HCT116 (cell line): ENCODE measurements around the gene ACOT11. TPM values are rescaled to one million over a fixed set of nuclear protein-coding genes. Genes with fewer than 3 reads are reported as not detected.

ENCODE experiments used
- ATAC-seq: fragments of 200-7000 bp; cut with Tn5 transposase; 2 replicates; pipeline ENCODE4 v1.9.1; 2020; ENCODE audit warnings: mild to moderate bottlenecking, moderate library complexity
- BruUV-seq: library from RNA; stranded (reverse); fragments of 400-500 nt; replicated peaks from 2 replicates; lab custom pipeline; 2021; lab: Mats Ljungman, UMichigan
- CTCF ChIA-PET: fragments of 300-600 bp; sonication (Branson Sonifier 250); formaldehyde crosslinking; loops from one replicate; lab custom pipeline; 2021; ENCODE audit warnings: antibody characterized with exemption; lab: Charles Lee
- POLR2A ChIA-PET: fragments of 300-600, 350-600 bp; sonication (Branson Sonifier 250); formaldehyde crosslinking; loops from one replicate; lab custom pipeline; 2021; ENCODE audit warnings: antibody characterized with exemption; lab: Charles Lee
- RAD21 ChIA-PET, 2 experiments: fragments of 300-600 bp; sonication (Branson Sonifier 250); formaldehyde crosslinking; loops; one replicate each; lab custom pipeline; 2023; ENCODE audit warnings: low total read pairs in 2 of 2; ENCODE audit not compliant: uncharacterized antibody in 2 of 2, unreplicated experiment in 2 of 2, low non-redundant PET in 1 of 2; lab: Charles Lee
- DNase-seq: peaks from one replicate; pipeline ENCODE4 v3.0.0-alpha.2; 2010; ENCODE audit warnings: low read depth, low spot score
- H2AFZ ChIP-seq: fragments of 200-600 bp; shearing (Covaris generic), sonication (generic); 2 replicates; pipeline ENCODE4 v1.6.1; 2017; ENCODE audit warnings: low read depth, mixed run types, mixed read lengths, antibody characterized with exemption, low read length; ENCODE audit not compliant: poor library complexity, severe bottlenecking
- H3K27ac ChIP-seq: 2 replicates; pipeline ENCODE4 v1.5.1; 2012; ENCODE audit warnings: low read depth, low read length
- H3K27me3 ChIP-seq: fragments of 200-600 bp; sonication (generic); 2 replicates; pipeline ENCODE4 v1.6.1; 2016; ENCODE audit warnings: mixed run types, low read length, mixed read lengths; ENCODE audit not compliant: insufficient read depth
- H3K36me3 ChIP-seq, 2 experiments: fragments of 200-500 bp in 1 of 2; fragments of 200-600 bp in 1 of 2; sonication (Bioruptor generic) in 1 of 2; sonication (generic) in 1 of 2; 2 replicates each; pipeline versions ENCODE4 v1.5.1 to v1.6.1; 2014 to 2016; ENCODE audit warnings: low read length in 2 of 2, inconsistent platforms in 1 of 2, mixed read lengths in 1 of 2, mixed run types in 1 of 2; ENCODE audit not compliant: insufficient read depth in 2 of 2, control insufficient read depth in 1 of 2
- H3K4me1 ChIP-seq, 2 experiments: fragments of 200-600 bp in 1 of 2; sonication (generic) in 1 of 2; 2 replicates each; pipeline versions ENCODE4 v1.5.1 to v1.6.1; 2012 to 2017; ENCODE audit warnings: low read length in 2 of 2, inconsistent platforms in 1 of 2, mild to moderate bottlenecking in 1 of 2, mixed read lengths in 1 of 2, mixed run types in 1 of 2, moderate library complexity in 1 of 2; ENCODE audit not compliant: insufficient read depth in 2 of 2, control insufficient read depth in 1 of 2
- H3K4me2 ChIP-seq: fragments of 200-600 bp; sonication (generic); 2 replicates; pipeline ENCODE4 v1.6.1; 2017; ENCODE audit warnings: mixed run types, low read length, mixed read lengths
- H3K4me3 ChIP-seq, 2 experiments: fragments of 200-600 bp in 1 of 2; sonication (generic) in 1 of 2; replicated peaks in 1 of 2; 2 replicates each; pipeline ENCODE4 v1.5.1; 2011 to 2016; ENCODE audit warnings: low read length in 2 of 2, control low read depth in 1 of 2, low read depth in 1 of 2, mild to moderate bottlenecking in 1 of 2, mixed read lengths in 1 of 2, mixed run types in 1 of 2
- H3K79me2 ChIP-seq: fragments of 200-600 bp; sonication (generic); 2 replicates; pipeline ENCODE4 v1.6.1; 2017; ENCODE audit warnings: mild to moderate bottlenecking, mixed run types, low read length, moderate library complexity, mixed read lengths; ENCODE audit not compliant: insufficient read depth
- H3K9ac ChIP-seq: fragments of 200-600 bp; sonication (generic); 2 replicates; pipeline ENCODE4 v1.6.1; 2016; ENCODE audit warnings: low read length, mixed read lengths
- H3K9me2 ChIP-seq: fragments of 200-600 bp; sonication (generic), shearing (Covaris generic); 2 replicates; pipeline ENCODE4 v1.6.1; 2017; ENCODE audit warnings: mixed run types, mild to moderate bottlenecking, moderate library complexity; ENCODE audit not compliant: insufficient read depth
- H3K9me3 ChIP-seq, 2 experiments: fragments of 200-500 bp in 1 of 2; fragments of 200-600 bp in 1 of 2; sonication (Bioruptor generic) in 1 of 2; sonication (generic) in 1 of 2; 2 replicates each; pipeline ENCODE4 v1.6.1; 2014 to 2017; ENCODE audit warnings: low read length in 2 of 2, mixed read lengths in 2 of 2, inconsistent platforms in 1 of 2, low read depth in 1 of 2, mild to moderate bottlenecking in 1 of 2, mixed run types in 1 of 2, moderate library complexity in 1 of 2; ENCODE audit not compliant: control insufficient read depth in 1 of 2, insufficient read depth in 1 of 2
- H4K20me1 ChIP-seq: fragments of 200-600 bp; sonication (generic), shearing (Covaris generic); 2 replicates; pipeline ENCODE4 v1.6.1; 2017; ENCODE audit warnings: mixed run types, mild to moderate bottlenecking, moderate library complexity; ENCODE audit not compliant: insufficient read depth
- ATF3 ChIP-seq: IDR thresholded peaks from 2 replicates; pipeline ENCODE4 v1.6.1; 2012
- CTCF ChIP-seq, 3 experiments: fragments of 200-600 bp in 1 of 3; sonication (generic) in 1 of 3; IDR thresholded peaks in 2 of 3; conservative IDR thresholded peaks in 1 of 3; 2 replicates each; pipeline ENCODE4 v1.5.1; 2012 to 2017; ENCODE audit warnings: low read depth in 2 of 3, low read length in 2 of 3, antibody characterized with exemption in 1 of 3, borderline replicate concordance in 1 of 3, control low read depth in 1 of 3, mild to moderate bottlenecking in 1 of 3, mixed read lengths in 1 of 3, mixed run types in 1 of 3, moderate library complexity in 1 of 3; ENCODE audit not compliant: insufficient read depth in 1 of 3
- FOSL1 ChIP-seq: IDR thresholded peaks from 2 replicates; pipeline ENCODE4 v1.6.1; 2012; ENCODE audit warnings: low read depth
- JUND ChIP-seq: IDR thresholded peaks from 2 replicates; pipeline ENCODE4 v1.6.1; 2012
- MAX ChIP-seq: IDR thresholded peaks from 2 replicates; pipeline ENCODE4 v1.6.1; 2012
- POLR2A ChIP-seq: IDR thresholded peaks from 2 replicates; pipeline ENCODE4 v1.7.0; 2011; ENCODE audit warnings: borderline replicate concordance; ENCODE audit not compliant: insufficient read depth, insufficient read length; ENCODE audit errors: extremely low read depth
- SRF ChIP-seq: IDR thresholded peaks from 2 replicates; pipeline ENCODE4 v1.6.1; 2012; ENCODE audit warnings: low read depth
- ZNF274 ChIP-seq: fragments of 200-500 bp; sonication (Bioruptor generic); IDR thresholded peaks from 2 replicates; pipeline ENCODE4 v1.6.1; 2014; ENCODE audit warnings: mild to moderate bottlenecking, low read depth, low read length, inconsistent platforms
- intact Hi-C: fragments of 100-400 bp; cut with micrococcal nuclease; formaldehyde crosslinking; loops from 2 replicates; pipeline ENCODE4 v1.10.0; 2022
- total RNA-seq: library from RNA; stranded (reverse); gene quantifications from one replicate; pipeline ENCODE4 v1.2.1, GENCODE V29; 2021; ENCODE audit not compliant: unreplicated experiment

The ACOT11 gene
- total RNA-seq, 1 experiment from 2014 or later, result 31.1 TPM

GRCh38 chr1:54588377-54588776, 40.3 kb downstream of the ACOT11 start:
- Histone ChIP-seq H2AFZ (no peak overlapping the region), H3K27me3 (no peaks in the 10 kb centered on the region), H3K36me3 (peaks cover 0 to 7% of the 10 kb centered on the region in 2 experiments; a peak in 2 of 4 replicates), H3K79me2 (no peaks in the 10 kb centered on the region), H3K4me2 (no peak overlapping the region), H3K27ac (no peak overlapping the region), H3K4me3 (no peak overlapping the region), H3K9me2 (no peaks in the 10 kb centered on the region), H4K20me1 (no peaks in the 10 kb centered on the region), H3K9ac (no peak overlapping the region), H3K4me1 (no peaks in the 10 kb centered on the region; a peak in 1 of 4 replicates), H3K9me3 (no peaks in the 10 kb centered on the region)
- POLR2A ChIA-PET, result no interaction called here
- ATAC-seq (no peak), DNase-seq (no peak)
- no peak for TF ChIP-seq JUND
- no peak for TF ChIP-seq POLR2A
- no peak for TF ChIP-seq FOSL1
- no peak for TF ChIP-seq SRF
- no peak for TF ChIP-seq CTCF (IDR thresholded peaks at IDR 0.05 in 2 of 3, conservative IDR thresholded peaks at IDR 0.05 in 1 of 3; ENCODE audit: borderline replicate concordance in 1 of 3, insufficient read depth in 1 of 3, low read depth in 2 of 3, low read length in 2 of 3)
- no peak for TF ChIP-seq ATF3
- TF ChIP-seq MAX, result no peak
- TF ChIP-seq ZNF274, result no peak
- no TSS peak for BruUV-seq
- intact Hi-C loops, result no loop called here
- RAD21 ChIA-PET, result no interaction called here
- CTCF ChIA-PET, result no interaction called here
